Liver (tissue), 9 donors: Measurements from ENCODE around the gene CTLA4. TPM values are rescaled to one million over a fixed set of nuclear protein-coding genes. Genes with fewer than 3 reads are reported as not detected.

Experiments used
- DNase-seq: peaks from one replicate; pipeline ENCODE4 v3.0.0-alpha.2; 2017; ENCODE audit warnings: low spot score
- H3K27ac ChIP-seq, 2 donors: one replicate each; pipeline ENCODE4 v1.7.0; 2013; ENCODE audit warnings: inconsistent platforms in 2 of 2, low read length in 2 of 2, control low read depth in 1 of 2, low read depth in 1 of 2, mild to moderate bottlenecking in 1 of 2
- H3K27me3 ChIP-seq, 4 donors: one replicate each; pipeline versions ENCODE4 v1.6.1 to v1.7.0; 2013; ENCODE audit warnings: low read length in 3 of 4, inconsistent platforms in 1 of 4, mild to moderate bottlenecking in 1 of 4, moderate library complexity in 1 of 4; ENCODE audit not compliant: control insufficient read depth in 4 of 4, insufficient read depth in 4 of 4
- H3K36me3 ChIP-seq, 4 donors: one replicate each; pipeline versions ENCODE4 v1.6.1 to v1.7.0; 2013; ENCODE audit warnings: low read length in 3 of 4, mild to moderate bottlenecking in 3 of 4, low read depth in 1 of 4, moderate library complexity in 1 of 4; ENCODE audit not compliant: control insufficient read depth in 4 of 4, insufficient read depth in 3 of 4
- H3K4me1 ChIP-seq, 4 donors: one replicate each; pipeline versions ENCODE4 v1.6.1 to v1.7.0; 2013; ENCODE audit warnings: low read length in 3 of 4, mild to moderate bottlenecking in 3 of 4, moderate library complexity in 1 of 4; ENCODE audit not compliant: control insufficient read depth in 4 of 4, insufficient read depth in 4 of 4
- H3K4me3 ChIP-seq, 3 donors: one replicate each; pipeline versions ENCODE4 v1.6.1 to v1.7.0; 2013; ENCODE audit warnings: low read length in 3 of 3, control low read depth in 1 of 3, low read depth in 1 of 3, mild to moderate bottlenecking in 1 of 3
- H3K9ac ChIP-seq, 2 donors: one replicate each; pipeline ENCODE4 v1.7.0; 2013; ENCODE audit warnings: low read length in 2 of 2, mild to moderate bottlenecking in 2 of 2, moderate library complexity in 2 of 2, control low read depth in 1 of 2, low read depth in 1 of 2
- H3K9me3 ChIP-seq, 4 donors: one replicate each; pipeline versions ENCODE4 v1.6.1 to v1.7.0; 2013; ENCODE audit warnings: low read length in 3 of 4; ENCODE audit not compliant: control insufficient read depth in 4 of 4
- ATF3 ChIP-seq: IDR thresholded peaks from 2 replicates; pipeline ENCODE4 v1.6.1; 2016; ENCODE audit warnings: antibody characterized with exemption
- CTCF ChIP-seq: fragments of 150-350 bp; IDR thresholded peaks from 2 replicates; pipeline ENCODE4 v1.5.1; 2017; ENCODE audit warnings: improper control_type of control experiment, low read depth, low read length; ENCODE audit not compliant: missing input control
- EGR1 ChIP-seq, 2 donors: IDR thresholded peaks; 2 replicates each; pipeline ENCODE4 v1.6.1; 2016 to 2018; ENCODE audit warnings: antibody characterized with exemption in 2 of 2, low read depth in 2 of 2
- FOXA1 ChIP-seq: IDR thresholded peaks from 2 replicates; pipeline ENCODE4 v1.6.1; 2016; ENCODE audit warnings: antibody characterized with exemption
- FOXA2 ChIP-seq: IDR thresholded peaks from 2 replicates; pipeline ENCODE4 v1.6.1; 2016; ENCODE audit warnings: antibody characterized with exemption
- GABPA ChIP-seq, 2 donors: IDR thresholded peaks in 1 of 2; conservative IDR thresholded peaks in 1 of 2; 2 replicates each; pipeline ENCODE4 v1.6.1; 2016; ENCODE audit warnings: antibody characterized with exemption in 2 of 2, mild to moderate bottlenecking in 1 of 2, moderate library complexity in 1 of 2
- HNF4A ChIP-seq, 2 donors: conservative IDR thresholded peaks; 2 replicates each; pipeline ENCODE4 v1.6.1; 2016; ENCODE audit warnings: antibody characterized with exemption in 2 of 2, mild to moderate bottlenecking in 2 of 2
- HNF4G ChIP-seq: IDR thresholded peaks from 2 replicates; pipeline ENCODE4 v1.6.1; 2016; ENCODE audit warnings: antibody characterized with exemption
- JUND ChIP-seq, 2 donors: IDR thresholded peaks; 2 replicates each; pipeline ENCODE4 v1.6.1; 2016; ENCODE audit warnings: antibody characterized with exemption in 2 of 2
- NR2F2 ChIP-seq: IDR thresholded peaks from 2 replicates; pipeline ENCODE4 v1.6.1; 2016; ENCODE audit warnings: antibody characterized with exemption
- RAD21 ChIP-seq, 2 donors: IDR thresholded peaks; 2 replicates each; pipeline ENCODE4 v1.6.1; 2016; ENCODE audit warnings: antibody characterized with exemption in 2 of 2, mild to moderate bottlenecking in 2 of 2
- RXRA ChIP-seq, 2 donors: IDR thresholded peaks; 2 replicates each; pipeline ENCODE4 v1.6.1; 2017 to 2018; ENCODE audit warnings: antibody characterized with exemption in 2 of 2, mild to moderate bottlenecking in 1 of 2
- SP1 ChIP-seq: IDR thresholded peaks from 2 replicates; pipeline ENCODE4 v1.6.1; 2018; ENCODE audit warnings: antibody characterized with exemption, mild to moderate bottlenecking
- TAF1 ChIP-seq: conservative IDR thresholded peaks from 2 replicates; pipeline ENCODE4 v1.6.1; 2016; ENCODE audit warnings: antibody characterized with exemption, mild to moderate bottlenecking
- YY1 ChIP-seq: IDR thresholded peaks from 2 replicates; pipeline ENCODE4 v1.6.1; 2016; ENCODE audit warnings: antibody characterized with exemption, mild to moderate bottlenecking
- WGBS: extraction: QIAGEN DNeasy Blood & Tissue Kit; methylation state at CpG from one replicate; pipeline ENCODE4 v1.1.7; 2013; 5-methylcytosine and 5-hydroxymethylcytosine counted together
- polyA plus RNA-seq, 2 donors: library from polyadenylated mRNA; stranded (reverse) in 1 of 2; unstranded in 1 of 2; fragments of 200-250 nt in 1 of 2; fragments of >200 nt in 1 of 2; fragmentation: Nextera tagmentation in 1 of 2; extraction: Ambion mirVana in 1 of 2; gene quantifications; one replicate each; pipeline versions ENCODE4 v1.2.1 to v1.2.3, GENCODE V29; 2013 to 2015
- total RNA-seq, 2 donors: library from RNA; depleted of rRNA; stranded (reverse); fragments of >200 nt; gene quantifications; one replicate each; pipeline ENCODE4 v1.2.3, GENCODE V29; 2014
- TF ChIP-seq, protein P1 (sequence below): IDR thresholded peaks from 2 replicates; pipeline ENCODE4 v1.6.1; 2016; ENCODE audit warnings: antibody characterized with exemption
- donor health status: healthy.
- donor health status: healthy.
- donor health status: healthy.
- donor health status: healthy.
- donor health status: healthy.

CTLA4 gene
- total and polyA plus RNA-seq, 4 donors = 0.17 TPM; not detected in 3

GRCh38 chr2:203871371-203871983 is 3.9 kb downstream of the CTLA4 start:
- no peak overlapping the region for H3K9ac ChIP-seq
- H3K36me3 ChIP-seq = no peaks in the 10 kb centered on the region
- TF ChIP-seq, protein P1, sequence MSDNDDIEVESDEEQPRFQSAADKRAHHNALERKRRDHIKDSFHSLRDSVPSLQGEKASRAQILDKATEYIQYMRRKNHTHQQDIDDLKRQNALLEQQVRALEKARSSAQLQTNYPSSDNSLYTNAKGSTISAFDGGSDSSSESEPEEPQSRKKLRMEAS = no peak
- peak in 1 of 2 donors; percentile 13 for TF ChIP-seq JUND (IDR thresholded peaks at IDR 0.05)
- no peaks in the 10 kb centered on the region for H3K27me3 ChIP-seq
- WGBS = 76% methylated on average over 6 of the region's 6 CpGs
- H3K27ac ChIP-seq = no peak overlapping the region
- no peaks in the 10 kb centered on the region for H3K9me3 ChIP-seq
- H3K4me1 ChIP-seq = no peaks in the 10 kb centered on the region
- H3K4me3 ChIP-seq = no peak overlapping the region
- no peak for DNase-seq

DNA sequence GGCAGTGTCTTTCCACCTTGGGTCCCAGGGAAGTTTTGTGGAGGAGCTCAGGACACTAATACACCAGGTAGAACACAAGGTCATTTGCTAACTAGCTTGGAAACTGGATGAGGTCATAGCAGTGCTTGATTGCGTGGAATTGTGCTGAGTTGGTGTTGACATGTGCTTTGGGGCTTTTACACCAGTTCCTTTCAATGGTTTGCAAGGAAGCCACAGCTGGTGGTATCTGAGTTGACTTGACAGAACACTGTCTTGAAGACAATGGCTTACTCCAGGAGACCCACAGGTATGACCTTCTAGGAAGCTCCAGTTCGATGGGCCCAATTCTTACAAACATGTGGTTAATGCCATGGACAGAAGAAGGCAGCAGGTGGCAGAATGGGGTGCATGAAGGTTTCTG is 5.9 kb downstream of the CTLA4 start:
- Histone ChIP-seq H3K4me3 (no peak overlapping the region), H3K4me1 (no peaks in the 10 kb centered on the region), H3K27ac (no peak overlapping the region), H3K9ac (no peak overlapping the region), H3K9me3 (no peaks in the 10 kb centered on the region), H3K27me3 (no peaks in the 10 kb centered on the region), H3K36me3 (no peaks in the 10 kb centered on the region)
- no peak for DNase-seq
- 85% methylated on average over 2 of the region's 2 CpGs for WGBS
- TF ChIP-seq, protein P1 = no peak
- no peak for TF ChIP-seq RXRA (IDR thresholded peaks at IDR 0.05)
- TF ChIP-seq HNF4G = no peak
- no peak for TF ChIP-seq ATF3
- no peak for TF ChIP-seq FOXA1
- no peak for TF ChIP-seq RAD21 (IDR thresholded peaks at IDR 0.05)
- no peak for TF ChIP-seq SP1
- TF ChIP-seq NR2F2 = no peak
- no peak for TF ChIP-seq CTCF
- no peak for TF ChIP-seq JUND (IDR thresholded peaks at IDR 0.05)
- no peak for TF ChIP-seq HNF4A (conservative IDR thresholded peaks at IDR 0.05)
- TF ChIP-seq YY1 = no peak
- no peak for TF ChIP-seq GABPA (IDR thresholded peaks at IDR 0.05 in 1 of 2, conservative IDR thresholded peaks at IDR 0.05 in 1 of 2)

DNA sequence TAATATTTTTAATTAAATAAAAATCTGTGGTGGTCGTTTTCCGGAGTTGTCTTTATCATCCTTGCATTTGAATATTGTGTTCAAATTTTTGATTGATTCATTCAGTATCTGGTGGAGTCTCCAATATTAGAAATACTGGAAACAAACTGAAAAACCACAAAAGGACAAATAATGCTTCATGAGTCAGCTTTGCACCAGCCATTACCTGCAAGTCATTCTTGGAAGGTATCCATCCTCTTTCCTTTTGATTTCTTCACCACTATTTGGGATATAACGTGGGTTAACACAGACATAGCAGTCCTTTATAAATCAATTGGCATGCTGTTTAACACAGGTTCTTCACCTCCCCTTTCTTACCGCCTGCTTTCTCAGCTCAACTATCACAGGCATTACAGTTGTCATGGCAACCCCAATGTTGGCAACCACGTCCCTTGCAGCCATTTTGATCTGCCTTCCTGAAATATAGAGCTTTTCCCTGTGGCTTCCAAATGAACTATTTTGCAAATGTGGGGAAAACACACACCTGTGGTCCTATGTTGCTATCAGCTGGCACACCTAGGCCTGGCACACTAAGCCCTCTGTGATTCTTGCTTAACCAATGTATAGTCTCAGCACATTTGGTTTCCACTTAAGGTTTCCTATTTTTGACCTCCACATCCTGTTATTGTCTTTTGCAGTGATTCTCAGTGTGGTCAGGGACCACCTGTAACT is 6.5 kb downstream of the CTLA4 start:
- H3K4me3 ChIP-seq = no peak overlapping the region
- no peak overlapping the region for H3K27ac ChIP-seq
- no peaks in the 10 kb centered on the region for H3K4me1 ChIP-seq
- H3K27me3 ChIP-seq = no peaks in the 10 kb centered on the region
- WGBS = 74% methylated on average over 5 of the region's 5 CpGs
- H3K9ac ChIP-seq = no peak overlapping the region
- no peak for DNase-seq
- no peaks in the 10 kb centered on the region for H3K9me3 ChIP-seq
- H3K36me3 ChIP-seq = no peaks in the 10 kb centered on the region
- TF ChIP-seq FOXA1 (no peak), HNF4A (conservative IDR thresholded peaks at IDR 0.05) (no peak), TAF1 (no peak), GABPA (IDR thresholded peaks at IDR 0.05 in 1 of 2, conservative IDR thresholded peaks at IDR 0.05 in 1 of 2) (no peak), JUND (IDR thresholded peaks at IDR 0.05) (no peak), NR2F2 (no peak), RAD21 (IDR thresholded peaks at IDR 0.05) (no peak), EGR1 (IDR thresholded peaks at IDR 0.05; ENCODE audit: low read depth in 2 of 2) (no peak), RXRA (IDR thresholded peaks at IDR 0.05) (no peak), ATF3 (no peak), FOXA2 (no peak), CTCF (no peak), HNF4G (no peak), SP1 (no peak)
- TF ChIP-seq, protein P1 = no peak
